Esophagus squamous epithelium (tissue), 4 donors: ENCODE measurements around the gene ARHGAP26.

Experiments used
- POLR2A ChIP-seq, 4 donors: fragments of 450-650 bp; IDR thresholded peaks; one replicate each; pipeline ENCODE4 v1.6.1; 2017; ENCODE audit warnings: antibody characterized with exemption in 4 of 4, mild to moderate bottlenecking in 4 of 4, moderate library complexity in 3 of 4
- TF ChIP-seq, protein P1 (sequence below), 6 experiments: fragments of 450-650 bp in 4 of 6; fragments of 200-600 bp in 2 of 6; sonication (generic) in 2 of 6; IDR thresholded peaks; one replicate each; pipeline ENCODE4 v1.5.1; 2016 to 2019; ENCODE audit warnings: antibody characterized with exemption in 6 of 6, mild to moderate bottlenecking in 4 of 6, moderate library complexity in 4 of 6

DNA sequence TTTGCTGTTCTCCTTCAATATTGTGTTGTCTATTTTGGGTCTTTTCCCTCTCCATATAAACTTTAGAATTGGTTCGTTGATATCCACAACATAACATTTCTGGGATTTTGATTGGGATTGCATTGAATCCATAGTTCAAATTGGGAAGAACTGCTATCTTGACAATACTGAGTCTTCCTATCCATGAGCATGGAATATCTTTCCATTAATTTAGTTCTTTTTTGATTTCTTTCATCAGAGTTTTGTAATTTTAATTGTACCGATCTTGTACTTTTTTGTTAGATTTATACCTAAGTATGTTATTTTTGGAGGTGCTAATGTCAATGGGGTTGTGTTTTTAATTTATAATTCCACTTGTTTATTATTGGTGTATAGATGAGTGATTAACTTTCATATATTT is 498.2 kb downstream of the ARHGAP26 start:
- TF ChIP-seq, protein P1, sequence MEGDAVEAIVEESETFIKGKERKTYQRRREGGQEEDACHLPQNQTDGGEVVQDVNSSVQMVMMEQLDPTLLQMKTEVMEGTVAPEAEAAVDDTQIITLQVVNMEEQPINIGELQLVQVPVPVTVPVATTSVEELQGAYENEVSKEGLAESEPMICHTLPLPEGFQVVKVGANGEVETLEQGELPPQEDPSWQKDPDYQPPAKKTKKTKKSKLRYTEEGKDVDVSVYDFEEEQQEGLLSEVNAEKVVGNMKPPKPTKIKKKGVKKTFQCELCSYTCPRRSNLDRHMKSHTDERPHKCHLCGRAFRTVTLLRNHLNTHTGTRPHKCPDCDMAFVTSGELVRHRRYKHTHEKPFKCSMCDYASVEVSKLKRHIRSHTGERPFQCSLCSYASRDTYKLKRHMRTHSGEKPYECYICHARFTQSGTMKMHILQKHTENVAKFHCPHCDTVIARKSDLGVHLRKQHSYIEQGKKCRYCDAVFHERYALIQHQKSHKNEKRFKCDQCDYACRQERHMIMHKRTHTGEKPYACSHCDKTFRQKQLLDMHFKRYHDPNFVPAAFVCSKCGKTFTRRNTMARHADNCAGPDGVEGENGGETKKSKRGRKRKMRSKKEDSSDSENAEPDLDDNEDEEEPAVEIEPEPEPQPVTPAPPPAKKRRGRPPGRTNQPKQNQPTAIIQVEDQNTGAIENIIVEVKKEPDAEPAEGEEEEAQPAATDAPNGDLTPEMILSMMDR (IDR thresholded peaks at IDR 0.05), result no peak
- TF ChIP-seq POLR2A (IDR thresholded peaks at IDR 0.05), result no peak
